Keratinocyte (primary cell): ENCODE data around the gene TMEM38B.

Experiments used
- CTCF ChIP-seq, 3 experiments: IDR thresholded peaks in 1 of 3; conservative IDR thresholded peaks in 1 of 3; optimal IDR thresholded peaks in 1 of 3; 2 replicates in 2 of 3; 3 replicates in 1 of 3; pipeline versions ENCODE3 to v1.5.1; 2011; ENCODE audit warnings: low read length in 3 of 3, mild to moderate bottlenecking in 3 of 3, moderate library complexity in 2 of 3, control low read depth in 1 of 3, inconsistent platforms in 1 of 3; ENCODE audit not compliant: insufficient read depth in 2 of 3; ENCODE audit errors: extremely low read depth in 1 of 3
- EZH2 ChIP-seq: IDR thresholded peaks from one replicate; pipeline ENCODE4 v1.6.1; 2012; ENCODE audit warnings: inconsistent platforms, mild to moderate bottlenecking, low read length, moderate library complexity

DNA sequence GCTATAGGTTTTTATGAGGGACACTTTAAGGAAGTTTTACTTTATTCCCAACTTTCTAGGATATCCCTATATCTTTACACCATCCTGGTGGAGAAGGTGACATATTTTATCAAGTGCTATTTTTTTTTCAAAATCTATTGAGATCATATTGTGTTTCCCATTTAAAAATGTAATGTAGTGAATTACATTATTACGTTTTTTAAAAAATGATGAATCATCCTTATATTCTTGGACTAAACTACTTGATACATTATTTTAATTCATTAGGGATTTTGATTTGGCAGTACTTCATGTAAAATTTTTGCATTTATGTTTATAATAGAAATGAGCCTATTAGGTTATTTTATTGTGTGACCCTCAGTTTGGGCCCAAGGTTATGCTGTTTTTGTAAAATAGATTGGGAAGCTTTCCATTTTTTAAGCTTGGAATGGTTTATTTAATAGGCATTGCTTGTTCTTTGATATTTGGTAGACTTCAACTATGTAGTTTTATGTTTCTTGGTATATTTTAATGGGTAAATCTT is 4.1 kb downstream of the TMEM38B start:
- TF ChIP-seq CTCF (optimal IDR thresholded peaks at IDR 0.05 in 1 of 3, IDR thresholded peaks at IDR 0.05 in 1 of 3, conservative IDR thresholded peaks at IDR 0.05 in 1 of 3; ENCODE audit: extremely low read depth in 1 of 3, insufficient read depth in 2 of 3, low read length in 3 of 3) (no peak), EZH2 (no peak)
